Smooth muscle cell (in vitro differentiated cells): ENCODE measurements around the gene IL17RC. TPM values are rescaled to one million over a fixed set of nuclear protein-coding genes. Genes with fewer than 3 reads are reported as not detected.

Experiments used
- DNase-seq: peaks from one replicate; lab custom pipeline; 2025; ENCODE audit not compliant: unreplicated experiment; lab: John Stamatoyannopoulos, UW
- H2AFZ ChIP-seq: fragments of 200-600 bp; sonication (generic); 2 replicates; pipeline ENCODE4 v1.6.0; 2016; ENCODE audit warnings: antibody characterized with exemption, low read depth, mild to moderate bottlenecking
- H3F3A ChIP-seq: fragments of 200-600 bp; sonication (generic); 2 replicates; pipeline ENCODE4 v1.6.0; 2017; ENCODE audit warnings: antibody characterized with exemption, low read depth
- H3K27ac ChIP-seq: fragments of 200-600 bp; sonication (generic); 2 replicates; pipeline ENCODE4 v1.5.1; 2016; ENCODE audit warnings: low read depth, mild to moderate bottlenecking
- H3K27me3 ChIP-seq: fragments of 200-600 bp; sonication (generic); 2 replicates; pipeline ENCODE4 v1.6.1; 2016; ENCODE audit warnings: low read depth, mild to moderate bottlenecking
- H3K36me3 ChIP-seq: fragments of 200-600 bp; sonication (generic); 2 replicates; pipeline ENCODE4 v1.5.1; 2016; ENCODE audit warnings: low read depth
- H3K4me1 ChIP-seq: fragments of 200-600 bp; sonication (generic); 2 replicates; pipeline ENCODE4 v1.5.1; 2016; ENCODE audit warnings: low read depth
- H3K4me2 ChIP-seq: fragments of 200-600 bp; sonication (generic); 2 replicates; pipeline ENCODE4 v1.6.0; 2016; ENCODE audit warnings: mild to moderate bottlenecking
- H3K4me3 ChIP-seq: fragments of 200-600 bp; sonication (generic); 2 replicates; pipeline ENCODE4 v1.5.1; 2016; ENCODE audit warnings: mild to moderate bottlenecking
- H3K79me2 ChIP-seq: fragments of 200-600 bp; sonication (generic); 2 replicates; pipeline ENCODE4 v1.6.0; 2016; ENCODE audit warnings: low read depth, mild to moderate bottlenecking
- H3K9ac ChIP-seq: fragments of 200-600 bp; sonication (generic); 2 replicates; pipeline ENCODE4 v1.6.0; 2016; ENCODE audit warnings: low read depth
- H3K9me3 ChIP-seq: fragments of 200-600 bp; sonication (generic); replicated peaks from 2 replicates; pipeline ENCODE4 v1.5.1; 2016; ENCODE audit warnings: low read depth
- H4K20me1 ChIP-seq: fragments of 200-600 bp; sonication (generic); 2 replicates; pipeline ENCODE4 v1.6.0; 2016; ENCODE audit warnings: low read depth
- WGBS: methylation state at CpG from one replicate; pipeline ENCODE4 v1.1.7; 2016; ENCODE audit warnings: low lambda C conversion rate; 5-methylcytosine and 5-hydroxymethylcytosine counted together
- polyA plus RNA-seq: library from polyadenylated mRNA; unstranded; fragments of >200 nt; fragmentation: Nextera tagmentation; extraction: Ambion mirVana; gene quantifications from 2 replicates; pipeline ENCODE4 v1.2.1, GENCODE V29; 2016
- total RNA-seq: library from RNA; depleted of rRNA; stranded (reverse); fragments of >200 nt; gene quantifications from 2 replicates; pipeline ENCODE4 v1.2.3, GENCODE V29; 2014
- TF ChIP-seq, protein P1 (sequence below): fragments of 200-600 bp; sonication (generic); IDR thresholded peaks from 2 replicates; pipeline ENCODE4 v1.5.1; 2017; ENCODE audit warnings: borderline replicate concordance, mild to moderate bottlenecking, antibody characterized with exemption; ENCODE audit not compliant: insufficient read depth, poor library complexity, severe bottlenecking

The IL17RC gene
- total and polyA plus RNA-seq, 2 experiments from 2014 or later: 36.7 to 37.3 TPM

DNA sequence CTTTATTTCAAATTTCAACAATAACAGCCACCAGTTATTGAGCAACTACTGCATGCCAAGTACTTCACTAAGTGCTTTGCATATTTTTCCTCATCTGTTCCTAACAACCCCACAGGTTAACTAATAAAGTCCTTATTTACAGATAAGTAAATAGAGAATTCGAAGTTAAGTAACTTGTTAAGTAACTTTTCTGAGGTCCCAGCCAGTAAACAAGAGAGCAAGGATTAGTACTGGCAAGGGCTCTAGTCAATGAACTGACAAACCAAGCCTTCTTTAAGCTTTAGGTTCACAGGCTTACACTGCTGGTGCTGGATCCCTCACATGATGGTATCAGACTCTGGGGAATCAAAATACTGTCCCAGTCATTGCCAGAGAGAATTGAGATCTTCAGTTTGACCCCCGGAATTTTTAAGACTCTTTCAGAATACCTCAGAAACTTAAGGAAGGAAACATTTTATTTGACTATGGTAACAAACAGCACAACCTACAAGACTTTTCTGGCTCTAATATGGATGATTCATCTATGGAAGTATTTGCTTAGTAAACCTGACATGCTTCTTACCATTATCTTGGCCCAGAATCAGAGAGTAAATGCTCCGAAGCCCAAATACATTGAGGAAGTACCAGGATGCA is 53.2 kb downstream of the IL17RC start:
- Histone ChIP-seq H2AFZ (no peak overlapping the region), H3F3A (no peaks in the 10 kb centered on the region), H3K27me3 (no peaks in the 10 kb centered on the region), H3K4me2 (no peak overlapping the region), H3K79me2 (no peaks in the 10 kb centered on the region), H4K20me1 (no peaks in the 10 kb centered on the region), H3K36me3 (peaks cover 29% of the 10 kb centered on the region), H3K27ac (no peak overlapping the region), H3K4me3 (no peak overlapping the region), H3K9me3 (no peaks in the 10 kb centered on the region), H3K9ac (no peak overlapping the region), H3K4me1 (no peaks in the 10 kb centered on the region)
- no peak for DNase-seq
- TF ChIP-seq, protein P1, sequence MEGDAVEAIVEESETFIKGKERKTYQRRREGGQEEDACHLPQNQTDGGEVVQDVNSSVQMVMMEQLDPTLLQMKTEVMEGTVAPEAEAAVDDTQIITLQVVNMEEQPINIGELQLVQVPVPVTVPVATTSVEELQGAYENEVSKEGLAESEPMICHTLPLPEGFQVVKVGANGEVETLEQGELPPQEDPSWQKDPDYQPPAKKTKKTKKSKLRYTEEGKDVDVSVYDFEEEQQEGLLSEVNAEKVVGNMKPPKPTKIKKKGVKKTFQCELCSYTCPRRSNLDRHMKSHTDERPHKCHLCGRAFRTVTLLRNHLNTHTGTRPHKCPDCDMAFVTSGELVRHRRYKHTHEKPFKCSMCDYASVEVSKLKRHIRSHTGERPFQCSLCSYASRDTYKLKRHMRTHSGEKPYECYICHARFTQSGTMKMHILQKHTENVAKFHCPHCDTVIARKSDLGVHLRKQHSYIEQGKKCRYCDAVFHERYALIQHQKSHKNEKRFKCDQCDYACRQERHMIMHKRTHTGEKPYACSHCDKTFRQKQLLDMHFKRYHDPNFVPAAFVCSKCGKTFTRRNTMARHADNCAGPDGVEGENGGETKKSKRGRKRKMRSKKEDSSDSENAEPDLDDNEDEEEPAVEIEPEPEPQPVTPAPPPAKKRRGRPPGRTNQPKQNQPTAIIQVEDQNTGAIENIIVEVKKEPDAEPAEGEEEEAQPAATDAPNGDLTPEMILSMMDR: no peak
- WGBS: 92% methylated on average over 3 of the region's 3 CpGs

DNA sequence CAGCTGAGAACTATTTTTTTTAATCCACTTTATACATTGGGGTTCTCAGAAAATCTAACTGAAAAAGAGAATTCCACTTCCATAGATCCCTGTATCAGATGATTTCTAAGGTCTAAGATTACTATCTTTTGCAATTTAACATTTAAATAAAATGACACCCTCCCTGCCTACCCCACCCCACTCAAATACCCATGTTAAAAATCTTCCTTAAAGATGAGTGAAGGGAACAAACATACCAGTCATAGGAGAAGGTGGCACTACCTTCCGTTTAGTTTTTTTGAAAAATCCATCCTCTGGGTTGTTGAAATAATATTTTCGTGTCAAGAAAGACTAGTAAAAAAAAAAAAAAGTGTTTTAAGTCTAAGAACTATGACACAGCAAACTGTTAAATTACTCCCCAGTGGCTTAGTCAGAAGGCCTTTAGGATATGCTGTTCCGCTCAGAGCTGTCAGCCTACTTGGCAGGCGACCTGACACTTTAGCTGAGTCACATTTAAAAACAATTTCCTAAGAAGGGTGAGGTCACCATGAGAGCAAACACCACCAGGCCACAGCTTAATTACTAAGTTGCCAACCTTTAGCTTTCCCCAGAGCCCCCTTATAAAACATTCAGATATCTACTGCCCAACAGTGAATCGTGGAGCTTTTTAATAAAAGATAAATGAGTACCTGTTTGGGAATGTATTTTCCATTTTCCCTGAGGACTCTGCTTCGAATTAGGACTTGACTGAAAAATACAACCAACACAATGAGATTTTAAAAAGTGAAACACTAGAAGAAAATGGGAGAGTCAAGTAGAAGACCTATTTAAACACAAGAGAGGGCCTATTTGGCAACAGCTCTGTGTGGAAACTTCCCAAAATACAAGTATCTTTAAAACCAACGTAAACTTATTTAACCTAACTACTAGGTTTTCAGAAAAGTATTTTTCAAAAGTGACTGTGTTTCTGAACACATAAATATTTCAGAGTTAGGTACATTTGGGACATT is 60.1 kb downstream of the IL17RC start:
- 56% methylated on average over 7 of the region's 7 CpGs for WGBS
- no peak overlapping the region for H2AFZ ChIP-seq
- no peaks in the 10 kb centered on the region for H3K9me3 ChIP-seq
- peak overlapping the region; percentile 52 for H3K4me2 ChIP-seq
- peaks cover 5% of the 10 kb centered on the region for H3K79me2 ChIP-seq
- H3F3A ChIP-seq: peaks cover 14% of the 10 kb centered on the region
- H3K4me1 ChIP-seq: no peaks in the 10 kb centered on the region
- no peak for DNase-seq
- peaks cover 29% of the 10 kb centered on the region for H4K20me1 ChIP-seq
- H3K27me3 ChIP-seq: no peaks in the 10 kb centered on the region
- peak overlapping the region; percentile 91 for H3K27ac ChIP-seq
- H3K4me3 ChIP-seq: no peak overlapping the region
- TF ChIP-seq, protein P1: no peak
- peak overlapping the region; percentile 74 for H3K9ac ChIP-seq
- peaks cover 8% of the 10 kb centered on the region for H3K36me3 ChIP-seq

DNA sequence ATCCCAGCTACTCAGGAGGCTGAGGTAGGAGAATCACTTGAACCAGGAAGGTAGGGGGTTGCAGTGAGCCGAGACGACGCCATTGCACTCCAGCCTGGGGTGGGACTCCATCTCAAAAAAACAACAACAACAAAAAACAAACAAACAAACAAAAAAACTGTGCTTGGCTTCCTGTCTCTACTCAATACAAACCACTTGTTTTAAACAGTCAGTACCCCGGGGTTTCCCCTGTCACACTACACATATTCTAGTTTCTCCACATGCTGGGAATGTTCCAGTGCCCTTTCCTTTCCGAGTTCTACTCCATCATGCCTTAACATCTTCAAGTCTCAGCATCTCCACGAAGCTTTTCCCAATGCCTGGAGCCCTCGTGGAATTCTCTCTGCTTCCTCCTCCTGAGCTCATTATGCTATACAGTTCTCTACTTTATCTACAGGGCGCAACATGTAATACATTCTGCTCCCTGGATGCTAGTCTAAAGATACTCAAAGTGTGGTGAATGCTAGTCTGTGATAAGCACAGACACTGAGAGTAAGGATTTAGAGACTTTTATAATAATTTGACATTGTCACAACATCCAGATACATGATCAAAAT is 61.9 kb downstream of the IL17RC start:
- TF ChIP-seq, protein P1: no peak
- peak overlapping the region; percentile 3 for H3K27ac ChIP-seq
- no peak overlapping the region for H3K4me2 ChIP-seq
- 98% methylated on average over 8 of the region's 8 CpGs for WGBS
- no peaks in the 10 kb centered on the region for H3K27me3 ChIP-seq
- H2AFZ ChIP-seq: no peak overlapping the region
- peaks cover 1% of the 10 kb centered on the region for H3K36me3 ChIP-seq
- no peak overlapping the region for H3K4me3 ChIP-seq
- H3K9ac ChIP-seq: no peak overlapping the region
- peaks cover 14% of the 10 kb centered on the region for H3F3A ChIP-seq
- peaks cover 35% of the 10 kb centered on the region for H4K20me1 ChIP-seq
- no peaks in the 10 kb centered on the region for H3K4me1 ChIP-seq
- H3K9me3 ChIP-seq: no peaks in the 10 kb centered on the region
- peaks cover 10% of the 10 kb centered on the region for H3K79me2 ChIP-seq
- no peak for DNase-seq
